SIG-M5 treated with dmso at 0.1 percent for 504 hours (cell line): ENCODE measurements around the gene ATP11A.
"Not testable (repeated sequence)": the region's sequence is repeated elsewhere in the genome, so short reads cannot be mapped to it uniquely, and the experiment has no call there.

Experiments used
- DNase-seq: peaks from one replicate; lab custom pipeline; 2025; ENCODE audit not compliant: unreplicated experiment; lab: John Stamatoyannopoulos, UW

ATP11A gene

DNA sequence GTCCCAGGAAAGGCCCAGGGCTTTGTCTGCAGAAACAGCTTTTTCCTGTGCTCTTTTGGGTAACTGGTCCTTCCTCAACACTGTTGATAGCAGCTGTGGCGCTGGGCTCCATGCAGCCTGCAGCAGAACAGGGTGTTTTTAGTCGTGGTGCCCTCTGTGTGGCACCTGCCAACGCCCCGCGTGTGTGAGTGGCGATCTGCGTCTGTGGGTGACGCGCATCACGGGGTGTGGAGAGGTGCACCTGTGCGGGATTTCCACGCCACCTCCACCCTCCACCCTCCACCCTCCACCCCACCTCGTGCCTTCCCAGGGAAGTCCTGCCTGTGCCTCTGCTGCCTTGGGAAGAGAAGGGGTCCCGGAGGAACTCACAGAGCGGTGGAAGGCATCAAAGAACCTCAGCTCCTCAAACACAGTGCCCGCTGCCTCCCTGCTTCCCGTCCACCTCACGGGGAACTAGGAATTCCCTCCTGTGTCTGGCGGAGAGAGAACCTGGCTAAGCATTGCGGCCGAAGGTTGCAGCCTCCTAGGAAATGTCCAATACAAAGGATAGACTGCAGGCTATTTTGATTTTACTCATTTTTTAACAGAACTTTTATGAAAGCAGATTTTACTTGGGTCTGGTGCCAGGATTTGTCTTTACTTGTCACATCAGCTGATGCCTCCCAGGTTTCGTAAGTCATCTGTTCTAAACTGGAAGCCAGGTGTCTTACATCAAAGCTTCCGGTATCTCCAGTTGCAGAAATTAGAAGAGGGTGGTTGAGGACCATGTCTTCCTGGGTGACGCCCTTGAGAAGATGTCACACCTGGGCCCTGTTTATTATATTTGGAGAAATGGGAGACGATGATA lies 84.0 kb downstream of the ATP11A start:
- no peak for DNase-seq

GRCh38 chr13:112774448-112774792 lies 84.6 kb downstream of the ATP11A start:
- no peak for DNase-seq

- DNase-seq: no peak
Measured at GRCh38 chr13:112774829-112775565, 85.2 kb downstream of the ATP11A start.

DNA sequence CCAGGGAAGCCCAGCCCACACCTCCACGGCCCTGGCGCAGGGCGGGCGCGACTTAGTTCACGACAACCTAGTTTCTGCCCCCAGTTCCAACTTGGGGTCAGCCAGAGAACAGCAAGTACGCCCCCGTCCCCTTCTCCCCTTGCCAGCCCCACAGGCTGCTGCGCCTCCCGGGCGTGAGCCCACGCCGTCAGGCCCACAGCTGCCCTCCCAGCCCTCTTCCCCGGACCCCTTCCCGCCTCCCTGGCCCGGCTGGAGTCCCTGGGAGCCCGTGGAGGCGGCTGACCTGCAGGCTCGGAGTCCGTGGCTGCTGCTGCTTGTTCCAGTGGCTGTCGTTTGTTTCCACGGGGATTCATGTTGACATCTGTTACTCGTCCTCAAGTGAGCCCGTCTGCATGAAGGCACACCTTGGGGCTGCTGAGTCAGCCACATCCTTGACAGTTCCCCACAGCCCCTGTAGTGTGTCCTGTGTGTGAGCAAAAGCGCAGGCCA lies 86.0 kb downstream of the ATP11A start:
- no peak for DNase-seq

- no peak for DNase-seq
Measured at GRCh38 chr13:112776354-112776753, 86.5 kb downstream of the ATP11A start.

- no peak for DNase-seq
Measured at GRCh38 chr13:112776971-112777370, 87.1 kb downstream of the ATP11A start.

DNA sequence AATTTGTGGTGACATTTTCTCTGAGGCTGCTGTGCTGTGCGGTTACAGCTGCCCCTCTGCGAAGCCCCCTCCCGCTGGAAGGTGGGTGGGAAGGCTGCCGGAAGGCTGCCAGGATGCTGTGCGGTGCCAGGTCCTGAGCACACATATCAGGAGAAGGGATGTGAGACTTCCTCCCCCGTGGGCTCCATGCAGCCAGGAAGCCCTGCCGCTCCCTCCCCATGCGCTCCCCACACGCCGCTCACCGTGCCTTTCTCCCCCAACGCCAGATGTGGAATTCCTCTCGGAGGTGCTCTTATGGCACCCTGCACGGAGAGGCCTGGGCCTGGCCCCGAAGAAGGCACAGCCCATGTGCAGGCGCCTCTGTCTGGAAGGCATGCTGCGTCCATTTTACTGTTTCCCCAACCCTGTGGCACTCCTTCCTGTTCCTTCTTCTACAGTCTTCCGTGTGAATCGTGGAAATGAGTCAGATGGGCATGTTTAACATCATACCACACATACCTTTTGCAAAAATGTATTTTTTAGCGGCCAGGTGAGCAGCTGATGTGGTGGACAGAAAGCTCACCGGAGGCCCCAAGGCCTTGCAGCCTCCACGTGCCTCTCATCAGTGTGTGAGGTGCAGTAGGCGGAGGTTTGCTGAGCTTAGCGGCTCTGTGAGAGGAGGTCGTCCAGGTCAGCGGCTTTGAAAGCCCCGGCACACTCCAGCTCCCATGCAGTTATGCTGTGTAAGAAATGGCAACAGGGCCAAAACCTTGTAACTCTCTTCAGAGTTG lies 88.0 kb downstream of the ATP11A start:
- no peak for DNase-seq

- no peak for DNase-seq
Measured at GRCh38 chr13:112779856-112780604, 90.2 kb downstream of the ATP11A start.

- no peak for DNase-seq
Measured at GRCh38 chr13:112781287-112781686, 91.4 kb downstream of the ATP11A start.

DNA sequence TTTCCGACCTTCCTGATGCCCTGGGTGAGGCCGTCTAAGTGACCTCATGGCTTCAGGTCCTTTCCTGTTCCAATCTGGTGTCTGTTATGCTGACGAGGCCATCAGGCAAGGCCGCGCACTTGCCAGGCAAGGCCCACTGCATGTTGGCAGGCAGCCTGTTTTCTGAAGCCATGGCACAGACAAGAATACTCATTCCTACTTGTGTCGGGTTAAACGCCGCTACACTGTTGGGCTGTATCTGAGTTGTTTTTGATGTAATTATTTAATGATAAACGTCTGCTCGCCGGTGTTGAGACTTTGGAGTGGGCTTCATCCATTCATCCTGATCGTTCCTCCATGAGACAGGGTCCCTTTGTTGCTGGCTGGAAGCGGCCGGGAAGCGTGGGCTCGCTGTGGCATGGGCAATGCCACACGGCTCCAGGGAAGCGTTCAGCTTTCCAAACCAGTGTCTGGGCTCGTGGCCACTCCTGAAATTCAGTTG lies 92.1 kb downstream of the ATP11A start:
- DNase-seq: no peak

GRCh38 chr13:112782429-112783010 lies 92.7 kb downstream of the ATP11A start:
- DNase-seq: no peak

GRCh38 chr13:112783135-112783977 lies 93.5 kb downstream of the ATP11A start:
- DNase-seq: no peak

DNA sequence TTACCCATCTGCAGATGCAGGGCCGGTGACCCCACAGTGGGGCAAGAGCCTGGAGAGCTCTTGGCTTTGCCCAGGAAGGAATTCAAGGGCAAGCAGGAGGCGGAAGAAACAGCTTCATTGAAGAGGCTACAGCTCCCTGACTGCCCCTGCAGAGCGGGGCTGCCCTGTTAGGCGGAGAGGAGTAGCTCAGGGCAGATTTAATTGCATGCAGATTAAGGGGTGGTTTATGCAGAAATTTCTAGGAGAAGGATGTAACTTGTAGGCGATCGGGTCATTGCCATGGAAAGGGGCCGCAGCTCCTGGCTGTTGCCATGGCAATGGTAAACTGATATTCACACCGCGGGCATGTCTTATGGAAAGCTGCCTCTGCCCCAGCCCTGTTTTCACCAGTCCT lies 94.1 kb downstream of the ATP11A start:
- no peak for DNase-seq

GRCh38 chr13:112784811-112785482 lies 95.1 kb downstream of the ATP11A start:
- DNase-seq: no peak

DNA sequence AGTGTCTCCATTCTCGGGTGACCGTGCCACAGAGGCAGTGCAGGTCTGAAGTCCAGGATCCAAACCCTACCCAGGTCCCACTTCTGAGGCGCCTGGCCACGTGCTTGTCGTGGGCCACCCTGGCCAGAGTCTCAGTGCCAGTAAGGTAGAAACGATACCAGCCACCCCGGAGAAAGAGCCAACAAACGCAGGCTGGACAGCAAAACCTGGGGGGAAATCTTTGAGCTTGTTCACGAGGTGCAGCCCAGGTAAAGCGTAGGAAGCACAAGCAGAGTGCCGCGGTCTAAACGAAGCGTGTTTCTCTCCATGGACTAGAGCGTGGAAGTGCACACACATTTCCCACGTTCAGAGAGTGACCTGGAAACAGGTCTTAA lies 95.6 kb downstream of the ATP11A start:
- no peak for DNase-seq

GRCh38 chr13:112786810-112787209 lies 97.0 kb downstream of the ATP11A start:
- DNase-seq: not testable (repeated sequence)

DNA sequence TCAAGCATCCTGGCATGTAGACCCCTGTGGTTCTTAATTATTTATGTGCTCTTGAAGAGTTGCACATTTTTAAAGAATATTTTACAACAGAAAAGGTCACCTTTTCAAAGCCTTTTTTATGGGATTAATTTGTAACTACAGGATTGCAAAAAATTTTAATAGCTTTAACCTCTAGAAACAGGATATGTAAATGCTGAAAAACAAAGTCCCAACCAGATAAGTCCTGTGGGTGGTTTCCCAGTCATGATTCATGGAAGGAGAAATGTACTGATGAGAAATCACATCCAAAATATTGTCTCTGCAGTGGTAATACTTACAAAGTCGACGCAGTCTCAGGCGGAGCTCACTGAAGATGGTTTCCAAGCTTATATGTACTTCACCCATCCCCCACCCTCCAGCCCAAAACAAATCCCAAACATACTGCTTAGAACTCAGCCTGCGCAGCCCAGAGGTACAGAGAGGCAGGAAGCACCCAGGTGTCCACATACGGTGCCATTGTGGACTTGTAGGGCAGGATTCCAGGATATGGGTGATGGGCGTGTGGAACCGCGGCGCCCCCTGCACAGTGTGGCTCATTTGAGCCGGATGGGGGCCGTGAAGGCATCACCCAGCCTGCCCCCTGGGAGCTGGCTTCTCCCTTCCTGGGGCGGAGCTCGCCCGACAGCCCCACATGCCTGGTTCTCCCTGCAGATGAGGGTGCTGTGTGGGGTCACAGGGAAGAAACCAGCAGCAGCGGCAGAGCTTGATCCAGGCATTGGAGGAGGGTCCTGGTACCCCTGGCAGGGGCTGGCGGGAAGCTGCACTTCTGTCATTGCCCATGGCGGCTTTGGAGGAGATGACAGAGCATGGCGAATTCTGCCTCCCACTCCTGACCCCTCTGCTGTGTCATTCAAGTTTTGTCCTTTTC lies 101.2 kb downstream of the ATP11A start:
- DNase-seq: no peak
